PFSK-1 (cell line): ENCODE measurements around the gene ACSL5.

Experiments used
- FOXP2 ChIP-seq: optimal IDR thresholded peaks from 2 replicates; pipeline ENCODE3; 2011; ENCODE audit warnings: borderline replicate concordance, control low read depth, inconsistent platforms; ENCODE audit not compliant: insufficient read depth; ENCODE audit errors: extremely low read length, extremely low read depth
- POLR2AphosphoS5 ChIP-seq: IDR thresholded peaks from 2 replicates; pipeline ENCODE4 v1.6.1; 2012; ENCODE audit warnings: low read depth, mild to moderate bottlenecking, control low read depth, low read length, moderate library complexity
- REST ChIP-seq, 2 experiments: IDR thresholded peaks; 2 replicates each; pipeline versions ENCODE4 v1.6.1 to v1.8.0; 2011 to 2012; ENCODE audit warnings: low read depth in 2 of 2, low read length in 2 of 2, control low read depth in 1 of 2, inconsistent platforms in 1 of 2, mild to moderate bottlenecking in 1 of 2, moderate library complexity in 1 of 2; ENCODE audit not compliant: insufficient read depth in 1 of 2
- SIN3A ChIP-seq: IDR thresholded peaks from 2 replicates; pipeline ENCODE4 v1.6.1; 2012; ENCODE audit warnings: mild to moderate bottlenecking, low read length, moderate library complexity, borderline replicate concordance; ENCODE audit not compliant: insufficient read depth
- TAF1 ChIP-seq: IDR thresholded peaks from 2 replicates; pipeline ENCODE4 v1.6.1; 2012; ENCODE audit warnings: low read length, control low read depth, borderline replicate concordance; ENCODE audit not compliant: insufficient read depth

GRCh38 chr10:112394475-112394875, 20.6 kb downstream of the ACSL5 start:
- TF ChIP-seq REST (IDR thresholded peaks at IDR 0.05; ENCODE audit: insufficient read depth in 1 of 2, low read depth in 2 of 2, low read length in 2 of 2) (no peak), SIN3A (no peak), POLR2AphosphoS5 (no peak), TAF1 (no peak), FOXP2 (no peak)
